Pancreas (tissue), 10 donors: ENCODE measurements around the gene RUNX1. TPM values are rescaled to one million over a fixed set of nuclear protein-coding genes. Genes with fewer than 3 reads are reported as not detected.
A peak's percentile ranks its signal among the peaks of the same experiment; 100 is the strongest.

Experiments
- ATAC-seq, 4 donors: fragments of 200-7000 bp; cut with Tn5 transposase; one replicate each; pipeline versions ENCODE4 v1.8.0 to v1.9.1; 2020; ENCODE audit warnings: mild to moderate bottlenecking in 4 of 4, moderate library complexity in 4 of 4
- DNase-seq, 6 donors: peaks; one replicate each; pipeline ENCODE4 v3.0.0-alpha.2; 2020
- FAIRE-seq: peaks from 2 replicates; lab custom pipeline; 2012; peaks lifted over from hg19 to GRCh38; lab: Jason Lieb, UNC
- H3K27ac ChIP-seq, 4 donors: fragments of 200-600 bp; sonication (generic); 1 replicate in 3 of 4; 2 replicates in 1 of 4; pipeline versions ENCODE4 v1.5.0 to v1.8.0; 2020
- H3K27me3 ChIP-seq, 4 donors: fragments of 200-600 bp; one replicate each; pipeline ENCODE4 v1.8.0; 2021
- H3K36me3 ChIP-seq, 3 donors: fragments of 200-600 bp; sonication (generic) in 1 of 3; one replicate each; pipeline versions ENCODE4 v1.5.0 to v1.8.0; 2020 to 2021
- H3K4me1 ChIP-seq, 3 donors: fragments of 200-600 bp; one replicate each; pipeline ENCODE4 v1.8.0; 2021
- H3K4me3 ChIP-seq, 4 donors: fragments of 200-600 bp; sonication (generic) in 2 of 4; one replicate each; pipeline versions ENCODE4 v1.5.0 to v1.8.0; 2020 to 2021
- H3K9me3 ChIP-seq, 4 donors: fragments of 200-600 bp; one replicate each; pipeline ENCODE4 v1.8.0; 2021
- WGBS, 2 donors: extraction: QIAGEN DNeasy Blood & Tissue Kit; methylation state at CpG; one replicate each; pipeline ENCODE4 v1.1.7; 2013; 5-methylcytosine and 5-hydroxymethylcytosine counted together
- intact Hi-C, 3 donors: fragments of 100-400 bp; cut with DNase I; formaldehyde crosslinking; loops; one replicate each; pipeline versions ENCODE4 v1.11.1 to v1.14.2; 2022
- polyA plus RNA-seq, 2 donors: library from polyadenylated mRNA; stranded (reverse); fragments of 200-250 nt; gene quantifications; one replicate each; pipeline ENCODE4 v1.2.3, GENCODE V29; 2013
- total RNA-seq, 6 donors: library from RNA; stranded (reverse); fragmentation: NEBNext Ultra II Directional in 4 of 6; extraction: Animal tissue kit (Norgen Biotek cat#: 25700) in 4 of 6; gene quantifications; one replicate each; pipeline versions ENCODE4 v1.2.1 to v1.2.4, GENCODE V29; 2021 to 2023
- TF ChIP-seq, protein P1 (sequence below), 4 donors: fragments of 200-600 bp; sonication (generic) in 3 of 4; IDR thresholded peaks; one replicate each; pipeline versions ENCODE4 v1.5.0 to v1.8.0; 2021; ENCODE audit warnings: antibody characterized with exemption in 4 of 4
- donor health status: healthy with polysubstance abuse.
- donor health status: DM: no; HTN: no; CAD: no; lungs with moderate emphysema.
- donor health status: DM: no; HTN: no; CAD: no.
- donor health status: control.
- donor health status: control.
- donor health status: Bipolar disorder and iron deficiency.
- donor health status: DM: yes; HTN: yes; CAD: no.
- donor health status: DM: no; HTN: no; CAD: no.
- donor health status: DM: no; HTN: no; CAD: no.
- donor health status: DM: yes; HTN: yes; CAD: no.

RUNX1 gene
- total and polyA plus RNA-seq, 8 donors: 2.1 to 38.2 (median 4.5) TPM

DNA sequence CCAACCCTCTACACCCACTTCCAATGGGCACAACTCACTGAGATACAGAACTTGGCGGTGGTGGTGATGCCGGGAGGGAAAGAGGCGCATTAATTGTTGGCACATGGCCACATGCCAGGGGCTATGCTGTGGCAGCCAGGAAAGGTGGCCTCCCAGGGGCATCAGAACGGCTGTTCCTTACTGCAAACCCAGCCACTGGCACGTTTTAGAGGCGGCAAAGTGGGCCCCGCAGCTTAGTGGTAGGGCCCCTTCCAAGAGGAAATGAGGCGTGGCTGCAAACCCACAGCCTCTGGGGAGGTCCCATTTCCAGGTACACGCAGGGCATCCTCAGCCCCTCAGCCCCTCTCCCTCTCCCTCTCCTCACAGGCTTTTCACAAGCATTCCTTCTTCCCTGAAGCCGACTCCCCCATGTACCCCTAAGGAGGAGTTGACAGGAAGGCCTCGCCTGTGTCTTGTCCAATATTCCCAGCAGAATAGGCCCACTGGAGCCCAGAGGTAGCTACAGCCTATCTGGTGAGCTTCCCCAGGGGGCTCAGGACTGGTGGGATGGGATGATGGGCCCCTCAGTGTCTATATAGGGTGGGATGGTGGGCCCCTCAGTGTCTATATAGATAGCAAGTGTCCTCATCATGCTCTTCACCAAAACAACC lies 214.1 kb downstream of the RUNX1 start:
- TF ChIP-seq, protein P1, sequence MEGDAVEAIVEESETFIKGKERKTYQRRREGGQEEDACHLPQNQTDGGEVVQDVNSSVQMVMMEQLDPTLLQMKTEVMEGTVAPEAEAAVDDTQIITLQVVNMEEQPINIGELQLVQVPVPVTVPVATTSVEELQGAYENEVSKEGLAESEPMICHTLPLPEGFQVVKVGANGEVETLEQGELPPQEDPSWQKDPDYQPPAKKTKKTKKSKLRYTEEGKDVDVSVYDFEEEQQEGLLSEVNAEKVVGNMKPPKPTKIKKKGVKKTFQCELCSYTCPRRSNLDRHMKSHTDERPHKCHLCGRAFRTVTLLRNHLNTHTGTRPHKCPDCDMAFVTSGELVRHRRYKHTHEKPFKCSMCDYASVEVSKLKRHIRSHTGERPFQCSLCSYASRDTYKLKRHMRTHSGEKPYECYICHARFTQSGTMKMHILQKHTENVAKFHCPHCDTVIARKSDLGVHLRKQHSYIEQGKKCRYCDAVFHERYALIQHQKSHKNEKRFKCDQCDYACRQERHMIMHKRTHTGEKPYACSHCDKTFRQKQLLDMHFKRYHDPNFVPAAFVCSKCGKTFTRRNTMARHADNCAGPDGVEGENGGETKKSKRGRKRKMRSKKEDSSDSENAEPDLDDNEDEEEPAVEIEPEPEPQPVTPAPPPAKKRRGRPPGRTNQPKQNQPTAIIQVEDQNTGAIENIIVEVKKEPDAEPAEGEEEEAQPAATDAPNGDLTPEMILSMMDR (IDR thresholded peaks at IDR 0.05): no peak
- no peaks in the 10 kb centered on the region for H3K9me3 ChIP-seq
- ATAC-seq: no peak
- no peak overlapping the region for H3K27ac ChIP-seq
- WGBS, 2 donors: 90 to 91% methylated on average over 11 of the region's 11 CpGs
- DNase-seq: no peak
- intact Hi-C loops: no loop called here
- no peaks in the 10 kb centered on the region for H3K27me3 ChIP-seq
- no peak for FAIRE-seq
- H3K4me1 ChIP-seq: peaks cover 0 to 24% (median 0%) of the 10 kb centered on the region in 3 donors
- no peaks in the 10 kb centered on the region for H3K36me3 ChIP-seq
- no peak overlapping the region for H3K4me3 ChIP-seq

- no peak overlapping the region for H3K4me3 ChIP-seq
- FAIRE-seq: no peak
- no peak overlapping the region for H3K27ac ChIP-seq
- DNase-seq: no peak
- intact Hi-C loops: no loop called here
- TF ChIP-seq, protein P1 (IDR thresholded peaks at IDR 0.05): no peak
- WGBS, 2 donors: 93 to 96% methylated on average over 9 of the region's 9 CpGs
- no peaks in the 10 kb centered on the region for H3K9me3 ChIP-seq
- no peaks in the 10 kb centered on the region for H3K27me3 ChIP-seq
- ATAC-seq: no peak
- H3K36me3 ChIP-seq: no peaks in the 10 kb centered on the region
- peaks cover 0 to 24% (median 0%) of the 10 kb centered on the region in 3 donors for H3K4me1 ChIP-seq
Measured at GRCh38 chr21:34834290-34834689, 214.8 kb downstream of the RUNX1 start.

GRCh38 chr21:34833465-34833864 lies 215.6 kb downstream of the RUNX1 start:
- Histone ChIP-seq H3K27me3 (no peaks in the 10 kb centered on the region), H3K4me1 (peaks cover 0 to 24% (median 0%) of the 10 kb centered on the region in 3 donors), H3K4me3 (no peak overlapping the region), H3K27ac (no peak overlapping the region), H3K9me3 (no peaks in the 10 kb centered on the region), H3K36me3 (no peaks in the 10 kb centered on the region)
- peak; percentile 40 to 79 (median 70) for ATAC-seq
- DNase-seq: peak in 1 of 6 donors; percentile 49
- TF ChIP-seq, protein P1 (IDR thresholded peaks at IDR 0.05): no peak
- 25 to 30% methylated on average over 5 of the region's 5 CpGs for WGBS, 2 donors
- intact Hi-C loops: no loop called here
- no peak for FAIRE-seq

GRCh38 chr21:34830386-34831170 lies 218.5 kb downstream of the RUNX1 start:
- FAIRE-seq (no peak), DNase-seq (no peak), ATAC-seq (no peak)
- 85 to 89% methylated on average over 12 of the region's 12 CpGs for WGBS, 2 donors
- TF ChIP-seq, protein P1 (IDR thresholded peaks at IDR 0.05): no peak
- Histone ChIP-seq H3K4me3 (no peak overlapping the region), H3K36me3 (no peaks in the 10 kb centered on the region), H3K4me1 (peaks cover 0 to 17% (median 0%) of the 10 kb centered on the region in 3 donors), H3K27ac (no peak overlapping the region), H3K9me3 (no peaks in the 10 kb centered on the region), H3K27me3 (no peaks in the 10 kb centered on the region)
- intact Hi-C loops: no loop called here
